K562 (cell line): ENCODE data around the gene COG6.

Experiments
- CBX8 ChIP-seq: fragments of 200-600 bp; sonication (generic); IDR thresholded peaks from 2 replicates; pipeline ENCODE4 v1.6.1; 2012; ENCODE audit warnings: borderline replicate concordance, mixed run types, low read depth, mild to moderate bottlenecking, moderate library complexity, mixed read lengths, low read length, control low read depth, inconsistent platforms; ENCODE audit not compliant: poor library complexity, severe bottlenecking; ENCODE audit errors: extremely low read depth
- CCAR2 ChIP-seq: fragments of 200-400 bp; formaldehyde crosslinking; IDR thresholded peaks from 2 replicates; pipeline ENCODE4 v1.6.1; 2017; ENCODE audit warnings: mild to moderate bottlenecking, low read depth, low read length
- ZNF143 ChIP-seq: sonication (generic); formaldehyde crosslinking; IDR thresholded peaks from 2 replicates; pipeline ENCODE4 v1.9.0; 2022; ENCODE audit warnings: mild to moderate bottlenecking, missing genetic modification reagents
- TF ChIP-seq, protein P1 (sequence below), 3 experiments: IDR thresholded peaks in 2 of 3; conservative IDR thresholded peaks in 1 of 3; 2 replicates each; pipeline ENCODE4 v1.5.1; 2011 to 2012; ENCODE audit warnings: low read length in 3 of 3, mild to moderate bottlenecking in 3 of 3, control low read depth in 2 of 3, improper control_type of control experiment in 1 of 3, inconsistent platforms in 1 of 3, low read depth in 1 of 3, mixed read lengths in 1 of 3, moderate library complexity in 1 of 3; ENCODE audit not compliant: insufficient read depth in 2 of 3
- TF ChIP-seq, protein P2 (sequence below), 2 experiments: fragments of 200-800 bp in 1 of 2; sonication (Bioruptor generic) in 1 of 2; sonication (generic) in 1 of 2; formaldehyde crosslinking in 1 of 2; IDR thresholded peaks in 1 of 2; conservative IDR thresholded peaks in 1 of 2; 2 replicates each; pipeline versions ENCODE4 v1.5.0 to v1.6.1; 2016 to 2020; ENCODE audit warnings: missing compliant biosample characterization in 1 of 2, missing genetic modification characterization in 1 of 2, missing genetic modification reagents in 1 of 2

DNA sequence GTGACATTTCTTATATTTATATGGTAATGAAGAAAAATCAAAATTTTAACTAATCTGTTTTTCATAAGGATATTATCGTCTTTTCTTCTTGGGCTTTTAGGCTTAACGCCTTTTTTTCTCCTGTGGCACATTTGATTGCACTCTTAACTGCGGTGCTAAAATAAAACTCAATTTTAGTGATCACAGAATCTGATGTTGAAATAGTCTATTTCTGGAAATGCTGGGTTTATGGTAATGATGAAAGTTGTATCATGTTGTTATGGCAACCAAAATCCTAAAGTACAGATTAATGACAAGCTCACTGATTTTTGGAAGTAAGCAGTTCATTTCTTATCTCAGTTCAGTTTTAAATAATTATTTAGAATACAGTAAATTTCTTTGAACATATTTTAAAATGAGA, 85.3 kb downstream of the COG6 start:
- TF ChIP-seq, protein P1, sequence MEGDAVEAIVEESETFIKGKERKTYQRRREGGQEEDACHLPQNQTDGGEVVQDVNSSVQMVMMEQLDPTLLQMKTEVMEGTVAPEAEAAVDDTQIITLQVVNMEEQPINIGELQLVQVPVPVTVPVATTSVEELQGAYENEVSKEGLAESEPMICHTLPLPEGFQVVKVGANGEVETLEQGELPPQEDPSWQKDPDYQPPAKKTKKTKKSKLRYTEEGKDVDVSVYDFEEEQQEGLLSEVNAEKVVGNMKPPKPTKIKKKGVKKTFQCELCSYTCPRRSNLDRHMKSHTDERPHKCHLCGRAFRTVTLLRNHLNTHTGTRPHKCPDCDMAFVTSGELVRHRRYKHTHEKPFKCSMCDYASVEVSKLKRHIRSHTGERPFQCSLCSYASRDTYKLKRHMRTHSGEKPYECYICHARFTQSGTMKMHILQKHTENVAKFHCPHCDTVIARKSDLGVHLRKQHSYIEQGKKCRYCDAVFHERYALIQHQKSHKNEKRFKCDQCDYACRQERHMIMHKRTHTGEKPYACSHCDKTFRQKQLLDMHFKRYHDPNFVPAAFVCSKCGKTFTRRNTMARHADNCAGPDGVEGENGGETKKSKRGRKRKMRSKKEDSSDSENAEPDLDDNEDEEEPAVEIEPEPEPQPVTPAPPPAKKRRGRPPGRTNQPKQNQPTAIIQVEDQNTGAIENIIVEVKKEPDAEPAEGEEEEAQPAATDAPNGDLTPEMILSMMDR (IDR thresholded peaks at IDR 0.05 in 2 of 3, conservative IDR thresholded peaks at IDR 0.05 in 1 of 3; ENCODE audit: insufficient read depth in 2 of 3, low read depth in 1 of 3, low read length in 3 of 3), result no peak
- TF ChIP-seq ZNF143 (CRISPR knock-in tag), result no peak
- TF ChIP-seq CBX8, result no peak
- TF ChIP-seq, protein P2, sequence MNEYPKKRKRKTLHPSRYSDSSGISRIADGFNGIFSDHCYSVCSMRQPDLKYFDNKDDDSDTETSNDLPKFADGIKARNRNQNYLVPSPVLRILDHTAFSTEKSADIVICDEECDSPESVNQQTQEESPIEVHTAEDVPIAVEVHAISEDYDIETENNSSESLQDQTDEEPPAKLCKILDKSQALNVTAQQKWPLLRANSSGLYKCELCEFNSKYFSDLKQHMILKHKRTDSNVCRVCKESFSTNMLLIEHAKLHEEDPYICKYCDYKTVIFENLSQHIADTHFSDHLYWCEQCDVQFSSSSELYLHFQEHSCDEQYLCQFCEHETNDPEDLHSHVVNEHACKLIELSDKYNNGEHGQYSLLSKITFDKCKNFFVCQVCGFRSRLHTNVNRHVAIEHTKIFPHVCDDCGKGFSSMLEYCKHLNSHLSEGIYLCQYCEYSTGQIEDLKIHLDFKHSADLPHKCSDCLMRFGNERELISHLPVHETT (CRISPR knock-in tag; conservative IDR thresholded peaks at IDR 0.05 in 1 of 2, IDR thresholded peaks at IDR 0.05 in 1 of 2), result no peak
- TF ChIP-seq CCAR2, result no peak
